DND-41 (cell line): ENCODE measurements around the gene GLYR1.

Source experiments
- ATAC-seq: fragments of 200-7000 bp; cut with Tn5 transposase; 3 replicates; pipeline ENCODE4 v1.9.1; 2021; ENCODE audit warnings: low read depth; ENCODE audit not compliant: insufficient read depth
- DNase-seq: peaks from one replicate; pipeline ENCODE4 v3.0.0-alpha.2; 2020
- H2AFZ ChIP-seq: 2 replicates; pipeline ENCODE4 v1.6.0; 2012; ENCODE audit warnings: low read depth, low read length
- H3K27ac ChIP-seq: 2 replicates; pipeline ENCODE4 v1.5.1; 2012; ENCODE audit warnings: low read length, inconsistent platforms
- H3K27me3 ChIP-seq: fragments of 200-600 bp; sonication (generic); 2 replicates; pipeline ENCODE4 v1.6.0; 2012; ENCODE audit warnings: low read length, mild to moderate bottlenecking, inconsistent platforms; ENCODE audit not compliant: insufficient read depth, poor library complexity
- H3K36me3 ChIP-seq: 2 replicates; pipeline ENCODE4 v1.5.1; 2012; ENCODE audit warnings: low read length, inconsistent platforms; ENCODE audit not compliant: insufficient read depth
- H3K4me1 ChIP-seq: 2 replicates; pipeline ENCODE4 v1.5.1; 2012; ENCODE audit warnings: mild to moderate bottlenecking, low read length; ENCODE audit not compliant: insufficient read depth
- H3K4me2 ChIP-seq: 2 replicates; pipeline ENCODE4 v1.6.0; 2012; ENCODE audit warnings: mild to moderate bottlenecking, moderate library complexity, low read length, inconsistent platforms; ENCODE audit not compliant: insufficient read depth
- H3K4me3 ChIP-seq, 2 experiments: fragments of 200-600 bp in 1 of 2; shearing (Covaris generic) in 1 of 2; 2 replicates each; pipeline ENCODE4 v1.5.1; 2012 to 2016; ENCODE audit warnings: inconsistent platforms in 2 of 2, low read length in 2 of 2, mild to moderate bottlenecking in 2 of 2, low read depth in 1 of 2, moderate library complexity in 1 of 2
- H3K79me2 ChIP-seq: 2 replicates; pipeline ENCODE4 v1.6.0; 2012; ENCODE audit warnings: low read length, inconsistent platforms; ENCODE audit not compliant: insufficient read depth
- H3K9ac ChIP-seq: 2 replicates; pipeline ENCODE4 v1.6.0; 2012; ENCODE audit warnings: low read depth, mild to moderate bottlenecking, inconsistent platforms, low read length, moderate library complexity
- H3K9me3 ChIP-seq: 2 replicates; pipeline ENCODE4 v1.5.1; 2012; ENCODE audit warnings: low read length, moderate library complexity, mild to moderate bottlenecking, inconsistent platforms; ENCODE audit not compliant: insufficient read depth, severe bottlenecking
- H4K20me1 ChIP-seq: 2 replicates; pipeline ENCODE4 v1.6.0; 2012; ENCODE audit warnings: low read length; ENCODE audit not compliant: insufficient read depth
- CTCF ChIP-seq: IDR thresholded peaks from 2 replicates; pipeline ENCODE4 v1.5.1; 2012; ENCODE audit warnings: borderline replicate concordance, low read length, moderate library complexity, mild to moderate bottlenecking; ENCODE audit not compliant: poor library complexity, severe bottlenecking; ENCODE audit errors: extremely low read depth
- EZH2 ChIP-seq: IDR thresholded peaks from 3 replicates; pipeline ENCODE4 v1.6.1; 2012; ENCODE audit warnings: borderline replicate concordance, low read depth, mild to moderate bottlenecking, moderate library complexity, low read length, inconsistent platforms; ENCODE audit not compliant: severe bottlenecking

GLYR1 gene

DNA sequence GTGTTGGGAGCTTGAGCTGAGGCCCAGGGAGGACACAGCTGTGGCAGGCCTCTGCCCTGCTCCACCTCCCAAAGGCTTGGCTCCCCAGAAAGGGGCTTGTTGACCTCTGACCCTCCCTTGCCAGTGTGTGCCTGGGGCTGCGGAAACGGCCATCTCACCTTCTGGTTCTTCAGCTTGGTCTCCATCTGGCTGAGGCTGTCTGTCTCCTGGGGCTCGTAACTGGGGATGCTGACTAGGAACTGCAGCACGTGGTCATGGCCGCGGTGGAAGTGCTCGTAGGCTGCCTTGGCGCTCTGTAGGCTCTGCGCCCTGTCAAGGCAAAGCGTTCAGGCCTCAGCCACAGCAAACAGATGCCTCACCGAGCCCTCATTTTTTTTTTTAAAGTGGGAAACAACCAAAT, 42.9 kb upstream of the GLYR1 start:
- Histone ChIP-seq H3K4me2 (no peak overlapping the region), H3K4me3 (no peak overlapping the region), H3K9me3 (no peaks in the 10 kb centered on the region), H3K79me2 (no peaks in the 10 kb centered on the region), H3K36me3 (peaks cover 15% of the 10 kb centered on the region; the same call in 1 of the 2 replicates), H3K27me3 (no peaks in the 10 kb centered on the region), H3K27ac (no peak overlapping the region), H3K9ac (no peak overlapping the region), H4K20me1 (peaks cover 10% of the 10 kb centered on the region), H3K4me1 (no peaks in the 10 kb centered on the region), H2AFZ (no peak overlapping the region)
- ATAC-seq, result no peak
- TF ChIP-seq EZH2 (no peak), CTCF (no peak)
- no peak for DNase-seq

DNA sequence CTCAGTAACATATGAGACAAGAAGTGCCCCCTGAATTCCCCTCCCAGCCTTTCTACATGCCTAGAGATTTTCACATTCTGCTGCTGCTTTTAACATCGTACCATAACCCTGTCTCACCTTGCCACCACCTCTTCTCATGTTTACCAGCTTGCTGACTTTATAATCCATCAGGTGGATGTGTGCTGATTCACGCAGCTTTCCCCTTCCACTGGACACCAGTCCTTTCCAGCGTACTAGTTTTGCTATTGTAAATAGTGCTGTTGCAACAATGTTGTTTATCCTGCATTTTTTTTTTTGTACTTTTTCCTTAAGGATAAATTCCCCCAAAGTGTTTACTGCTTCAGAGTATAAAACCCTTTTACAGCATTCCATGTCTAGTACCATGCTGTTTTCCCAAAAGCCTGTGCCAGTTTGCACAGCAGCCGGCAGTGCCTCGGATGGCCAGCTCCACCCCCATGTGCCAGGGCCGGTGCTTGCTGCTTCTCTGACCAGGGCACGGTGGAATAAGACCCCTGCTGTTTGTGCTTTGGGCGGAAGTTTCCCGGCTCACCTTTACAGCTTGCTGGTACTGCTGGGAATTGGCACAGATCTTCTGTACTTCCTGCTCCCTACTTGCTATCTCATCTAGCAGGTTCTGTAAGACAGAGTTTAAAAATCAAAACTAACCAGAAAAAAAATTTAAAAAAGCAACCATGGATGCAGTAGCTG, 41.5 kb upstream of the GLYR1 start:
- Histone ChIP-seq H4K20me1 (peaks cover 14% of the 10 kb centered on the region), H3K27ac (no peak overlapping the region), H3K4me3 (no peak overlapping the region), H3K4me1 (no peaks in the 10 kb centered on the region), H3K79me2 (no peaks in the 10 kb centered on the region), H3K9me3 (no peaks in the 10 kb centered on the region), H3K27me3 (no peaks in the 10 kb centered on the region), H3K9ac (no peak overlapping the region), H2AFZ (no peak overlapping the region), H3K36me3 (peaks cover 29% of the 10 kb centered on the region), H3K4me2 (no peak overlapping the region)
- no peak for TF ChIP-seq EZH2
- TF ChIP-seq CTCF, result no peak
- ATAC-seq (no peak), DNase-seq (no peak)

DNA sequence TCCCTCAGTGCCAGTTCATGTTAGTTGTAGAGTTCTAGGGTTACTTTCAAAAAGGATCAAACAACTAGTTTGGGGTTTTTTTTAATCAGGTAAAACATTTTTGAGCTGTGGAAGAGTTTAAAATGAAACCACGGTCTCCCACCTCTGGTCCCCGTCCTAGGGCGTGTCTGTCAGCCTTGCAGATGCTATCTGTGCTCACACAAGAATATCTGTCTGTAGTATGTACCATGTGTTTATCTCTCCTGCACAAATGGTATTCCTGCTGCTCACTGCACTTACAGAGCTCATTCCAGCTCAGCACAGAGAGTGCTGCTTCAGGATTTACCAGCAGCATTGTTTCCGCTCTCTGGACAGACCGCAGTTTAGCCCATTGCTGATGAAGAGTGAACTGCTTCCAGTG, 39.1 kb upstream of the GLYR1 start:
- Histone ChIP-seq H3K4me2 (no peak overlapping the region), H3K27ac (no peak overlapping the region), H3K27me3 (no peaks in the 10 kb centered on the region), H3K79me2 (no peaks in the 10 kb centered on the region), H3K4me3 (no peak overlapping the region), H3K9me3 (no peaks in the 10 kb centered on the region), H3K4me1 (no peaks in the 10 kb centered on the region), H2AFZ (no peak overlapping the region), H3K9ac (no peak overlapping the region), H4K20me1 (peaks cover 21% of the 10 kb centered on the region), H3K36me3 (peaks cover 53% of the 10 kb centered on the region)
- DNase-seq, result no peak
- TF ChIP-seq CTCF (no peak), EZH2 (no peak)
- ATAC-seq, result no peak
